HG03378 (cell line): Measurements from ENCODE around the gene PIP4K2A.
A peak's percentile ranks its signal among the peaks of the same experiment; 100 is the strongest.

ENCODE experiments used
- ATAC-seq: cut with Tn5 transposase; IDR thresholded peaks from one replicate; pipeline ENCODE4 v1.9.1; 2021; ENCODE audit warnings: mild to moderate bottlenecking, moderate library complexity; ENCODE audit not compliant: unreplicated experiment

PIP4K2A gene

GRCh38 chr10:22491931-22492615, 222.3 kb downstream of the PIP4K2A start:
- peak; percentile 53 for ATAC-seq

GRCh38 chr10:22491480-22491879, 222.9 kb downstream of the PIP4K2A start:
- no peak for ATAC-seq

- no peak for ATAC-seq
These were observed 224.4 kb downstream of the PIP4K2A start for GRCh38 chr10:22489975-22490374.

- ATAC-seq: peak; percentile 51
These were observed 224.9 kb downstream of the PIP4K2A start for GRCh38 chr10:22489467-22489866.

- ATAC-seq: no peak
These were observed 227.9 kb downstream of the PIP4K2A start for GRCh38 chr10:22486431-22486830.
